Lung (tissue), 12 donors: ENCODE data around the gene NDUFB4. TPM values are rescaled to one million over a fixed set of nuclear protein-coding genes. Genes with fewer than 3 reads are reported as not detected.

Source experiments
- ATAC-seq: fragments of 200-7000 bp; cut with Tn5 transposase; one replicate; pipeline ENCODE4 v1.9.1; 2020; ENCODE audit warnings: moderate number of reproducible peaks; ENCODE audit not compliant: insufficient read depth, low FRiP score
- DNase-seq, 3 donors: peaks; one replicate each; pipeline ENCODE4 v3.0.0-alpha.2; 2013 to 2017
- H3K27ac ChIP-seq, 2 donors: one replicate each; pipeline ENCODE4 v1.5.1; 2013; ENCODE audit warnings: mild to moderate bottlenecking in 2 of 2, moderate library complexity in 2 of 2, control low read depth in 1 of 2, inconsistent platforms in 1 of 2, low read depth in 1 of 2, low read length in 1 of 2
- H3K27me3 ChIP-seq, 3 donors: one replicate each; pipeline ENCODE4 v1.5.1; 2013; ENCODE audit warnings: low read length in 2 of 3; ENCODE audit not compliant: control insufficient read depth in 3 of 3, insufficient read depth in 3 of 3
- H3K36me3 ChIP-seq, 4 donors: one replicate each; pipeline ENCODE4 v1.5.1; 2013; ENCODE audit warnings: low read length in 4 of 4, mild to moderate bottlenecking in 1 of 4, moderate library complexity in 1 of 4; ENCODE audit not compliant: control insufficient read depth in 4 of 4, insufficient read depth in 4 of 4
- H3K4me1 ChIP-seq, 5 donors: one replicate each; pipeline ENCODE4 v1.5.1; 2013; ENCODE audit warnings: low read length in 5 of 5, mild to moderate bottlenecking in 2 of 5, moderate library complexity in 1 of 5; ENCODE audit not compliant: control insufficient read depth in 5 of 5, insufficient read depth in 5 of 5
- H3K4me3 ChIP-seq: one replicate; pipeline ENCODE4 v1.5.1; 2013; ENCODE audit warnings: mild to moderate bottlenecking, control low read depth, moderate library complexity
- H3K9ac ChIP-seq, 2 donors: one replicate each; pipeline ENCODE4 v1.5.1; 2013; ENCODE audit warnings: low read length in 2 of 2, control low read depth in 1 of 2; ENCODE audit not compliant: insufficient read depth in 1 of 2
- H3K9me3 ChIP-seq, 4 donors: one replicate each; pipeline ENCODE4 v1.5.1; 2013; ENCODE audit warnings: low read length in 3 of 4, mild to moderate bottlenecking in 1 of 4, moderate library complexity in 1 of 4; ENCODE audit not compliant: control insufficient read depth in 4 of 4, insufficient read depth in 3 of 4
- CTCF ChIP-seq: IDR thresholded peaks from 2 replicates; pipeline ENCODE4 v1.5.1; 2012; ENCODE audit warnings: mild to moderate bottlenecking; ENCODE audit errors: control extremely low read depth, extremely low read depth
- WGBS, 2 donors: extraction: QIAGEN DNeasy Blood & Tissue Kit; methylation state at CpG; one replicate each; pipeline ENCODE4 v1.1.7; 2013; 5-methylcytosine and 5-hydroxymethylcytosine counted together
- polyA plus RNA-seq, 2 donors: library from polyadenylated mRNA; stranded (reverse); fragments of 200-250 nt; gene quantifications; one replicate each; pipeline ENCODE4 v1.2.1, GENCODE V29; 2013
- total RNA-seq, 2 donors: library from RNA; depleted of rRNA in 1 of 2; stranded (reverse); fragments of >200 nt in 1 of 2; gene quantifications; one replicate each; pipeline ENCODE4 v1.2.1, GENCODE V29; 2014 to 2021
- donor health status: control.
- donor health status: control.
- donor health status: Bipolar disorder and iron deficiency.
- donor health status: healthy.
- donor health status: DM: yes; HTN: yes; CAD: no.

Gene NDUFB4
- total and polyA plus RNA-seq, 4 donors = 73.4 to 341 (median 103) TPM

GRCh38 chr3:120558771-120559241, 37.3 kb upstream of the NDUFB4 start:
- Histone ChIP-seq H3K9me3 (no peaks in the 10 kb centered on the region), H3K4me1 (peaks cover 2 to 14% (median 10%) of the 10 kb centered on the region in 5 donors), H3K27ac (peak overlapping the region; percentile 74 to 92), H3K9ac (peak overlapping the region; percentile 97 to 99), H3K27me3 (no peaks in the 10 kb centered on the region), H3K36me3 (no peaks in the 10 kb centered on the region), H3K4me3 (peak overlapping the region; percentile 5)
- ATAC-seq = peak; percentile 88
- DNase-seq = peak; percentile 95 to 97 (median 95)
- peak; percentile 99 for TF ChIP-seq CTCF
- 1% methylated on average over 17 of the region's 17 CpGs for WGBS, 2 donors

- no peaks in the 10 kb centered on the region for H3K9me3 ChIP-seq
- H3K27ac ChIP-seq = peak overlapping the region; percentile 44 to 92
- H3K4me1 ChIP-seq = peaks cover 2 to 14% (median 10%) of the 10 kb centered on the region in 5 donors
- ATAC-seq = peak; percentile 27
- H3K36me3 ChIP-seq = no peaks in the 10 kb centered on the region
- DNase-seq = peak; percentile 37 to 73 (median 59)
- TF ChIP-seq CTCF = no peak
- H3K4me3 ChIP-seq = no peak overlapping the region
- no peaks in the 10 kb centered on the region for H3K27me3 ChIP-seq
- H3K9ac ChIP-seq = peak overlapping the region; percentile 97 to 99
- 5 to 9% methylated on average over 15 of the region's 15 CpGs for WGBS, 2 donors
These were observed 36.7 kb upstream of the NDUFB4 start for GRCh38 chr3:120559242-120560061.

- Histone ChIP-seq H3K9ac (no peak overlapping the region), H3K36me3 (no peaks in the 10 kb centered on the region), H3K9me3 (no peaks in the 10 kb centered on the region), H3K4me1 (peaks cover 2 to 12% (median 10%) of the 10 kb centered on the region in 5 donors), H3K27ac (no peak overlapping the region), H3K4me3 (no peak overlapping the region), H3K27me3 (no peaks in the 10 kb centered on the region)
- ATAC-seq (no peak), DNase-seq (no peak)
- 76 to 77% methylated on average over 12 of the region's 12 CpGs for WGBS, 2 donors
- no peak for TF ChIP-seq CTCF
These were observed 35.6 kb upstream of the NDUFB4 start for GRCh38 chr3:120560304-120561250.
